NOMO-1 (cell line): Measurements from ENCODE around the gene GPR160.
"Not testable (repeated sequence)": the region's sequence is repeated elsewhere in the genome, so short reads cannot be mapped to it uniquely, and the experiment has no call there.

Experiments used
- DNase-seq, 2 experiments: peaks; one replicate each; lab custom pipeline; 2025; ENCODE audit not compliant: unreplicated experiment in 2 of 2; lab: John Stamatoyannopoulos, UW

GPR160 gene, protein sequence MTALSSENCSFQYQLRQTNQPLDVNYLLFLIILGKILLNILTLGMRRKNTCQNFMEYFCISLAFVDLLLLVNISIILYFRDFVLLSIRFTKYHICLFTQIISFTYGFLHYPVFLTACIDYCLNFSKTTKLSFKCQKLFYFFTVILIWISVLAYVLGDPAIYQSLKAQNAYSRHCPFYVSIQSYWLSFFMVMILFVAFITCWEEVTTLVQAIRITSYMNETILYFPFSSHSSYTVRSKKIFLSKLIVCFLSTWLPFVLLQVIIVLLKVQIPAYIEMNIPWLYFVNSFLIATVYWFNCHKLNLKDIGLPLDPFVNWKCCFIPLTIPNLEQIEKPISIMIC

DNA sequence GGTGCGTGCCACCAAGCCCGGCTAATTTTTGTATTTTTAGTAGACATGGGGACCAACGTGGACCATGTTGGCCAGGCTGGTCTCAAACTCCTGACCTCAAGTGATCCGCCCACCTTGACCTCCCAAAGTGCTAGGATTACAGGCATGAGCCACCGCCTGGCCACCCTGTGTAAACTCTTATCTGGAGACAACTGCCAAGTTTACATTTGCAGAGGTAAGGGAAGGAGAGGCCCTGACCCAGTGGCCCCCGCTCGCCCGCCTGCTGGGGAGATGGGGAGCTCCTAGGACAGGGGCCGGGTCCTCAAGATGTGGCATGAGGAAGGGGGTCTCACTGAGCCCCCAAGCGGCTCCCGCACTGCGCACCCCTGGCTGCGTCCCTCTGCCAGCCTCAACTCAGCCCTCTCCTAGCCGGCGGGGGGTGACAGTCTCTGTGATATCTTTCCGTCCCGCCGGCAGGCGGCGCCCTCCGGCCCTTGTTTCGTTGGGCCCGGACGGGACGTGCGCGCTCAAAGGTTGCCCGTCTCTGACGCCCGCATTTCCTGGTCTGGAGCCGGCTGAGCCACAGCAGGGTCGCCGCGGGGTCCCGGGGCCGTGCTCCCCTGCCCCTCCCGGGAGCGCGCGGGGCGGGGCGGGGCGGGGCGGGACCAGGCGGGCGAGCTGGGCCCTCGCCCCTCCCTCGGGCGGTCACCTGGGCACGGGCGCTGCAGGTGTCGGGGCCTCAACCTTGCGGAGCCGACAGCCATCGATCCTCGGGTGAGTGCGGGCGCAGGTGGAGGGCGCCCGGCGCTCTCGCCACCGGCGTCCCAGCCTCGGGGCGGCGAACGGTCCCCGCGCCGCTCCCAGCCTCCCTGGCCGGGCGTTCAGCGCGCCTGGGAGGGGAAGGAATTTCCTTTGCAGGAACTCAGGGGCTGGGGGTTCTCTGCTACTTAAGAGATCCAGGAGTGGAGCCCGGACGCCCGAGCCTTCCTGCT is at the start of gene GPR160:
Gene GPR160, plus strand, starts transcription at position 533 of the 971 bp plus-strand sequence. CDS start 45,978 bp downstream, outside the sequence.
- DNase-seq, result peak; percentile 86 to 96

DNA sequence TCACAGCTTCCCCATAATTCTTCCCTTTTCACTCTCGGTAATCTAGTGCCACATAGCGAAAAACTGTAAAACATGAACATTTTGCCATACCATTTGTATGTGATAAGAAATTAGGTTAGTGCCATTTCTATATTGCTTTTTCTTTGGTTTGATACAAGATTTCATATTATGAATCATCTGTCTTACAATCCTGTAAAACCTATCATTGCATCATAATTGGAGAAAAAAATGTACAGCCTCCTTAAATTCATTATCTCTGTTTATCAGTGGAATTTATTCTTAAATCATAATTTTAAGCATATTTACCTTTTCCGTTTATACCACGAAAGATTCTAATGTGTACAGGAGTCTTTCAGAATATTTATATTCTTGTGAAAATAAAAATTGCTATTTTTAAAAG is 47.4 kb upstream of the GPR160 start:
- DNase-seq, result no peak

DNA sequence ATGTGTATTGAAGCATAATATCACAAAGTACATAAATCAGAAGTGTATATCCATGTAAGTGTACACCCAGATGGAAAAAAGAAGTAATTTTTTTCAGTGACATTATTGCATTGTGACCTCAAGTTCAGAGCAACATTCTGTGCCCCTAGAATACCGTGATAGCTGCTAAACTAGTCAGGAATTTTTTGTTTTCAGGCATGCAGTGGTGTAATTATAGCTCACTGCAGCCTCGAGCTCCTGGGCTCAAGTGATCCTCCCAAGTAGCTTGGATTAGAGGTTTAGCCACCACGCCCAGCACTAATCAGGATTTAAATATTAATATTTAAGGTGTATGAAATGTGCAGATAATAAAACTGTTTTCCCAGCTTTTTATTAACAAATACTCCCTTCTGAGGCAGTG is 45.6 kb upstream of the GPR160 start:
- DNase-seq, result no peak

DNA sequence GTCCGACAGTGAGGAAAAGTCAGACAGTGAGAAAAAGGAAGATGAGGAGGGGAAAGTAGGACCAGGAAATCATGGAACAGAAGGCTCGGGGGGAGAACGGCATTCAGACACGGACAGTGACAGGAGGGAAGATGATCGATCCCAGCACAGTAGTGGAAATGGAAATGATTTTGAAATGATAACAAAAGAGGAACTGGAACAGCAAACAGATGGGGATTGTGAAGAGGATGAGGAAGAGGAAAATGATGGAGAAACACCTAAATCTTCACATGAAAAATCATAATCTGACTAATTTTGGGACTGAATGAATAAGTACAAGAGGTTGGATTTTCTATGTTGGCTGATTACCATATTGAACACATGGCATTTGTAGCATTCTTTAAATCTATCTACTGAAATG is 45.0 kb upstream of the GPR160 start:
- DNase-seq, result no peak

DNA sequence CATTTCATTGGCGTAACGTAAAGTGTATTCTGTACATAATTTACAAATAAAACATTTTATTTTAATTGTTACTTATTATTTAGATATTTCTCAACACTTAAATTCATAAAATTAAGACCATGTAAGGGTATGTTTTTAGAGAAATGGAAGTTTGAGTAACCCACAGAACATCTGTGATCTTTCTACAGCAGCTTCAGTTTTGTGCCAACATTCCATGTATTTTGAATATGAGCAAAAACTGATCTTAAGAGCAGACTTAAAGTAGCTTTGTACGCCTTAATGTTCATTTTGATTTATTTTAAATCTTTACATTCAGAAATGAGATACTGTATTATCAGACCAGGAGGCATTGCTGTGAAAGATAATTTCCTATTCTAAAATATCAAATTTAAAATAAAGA is 44.0 kb upstream of the GPR160 start:
- DNase-seq, result no peak

DNA sequence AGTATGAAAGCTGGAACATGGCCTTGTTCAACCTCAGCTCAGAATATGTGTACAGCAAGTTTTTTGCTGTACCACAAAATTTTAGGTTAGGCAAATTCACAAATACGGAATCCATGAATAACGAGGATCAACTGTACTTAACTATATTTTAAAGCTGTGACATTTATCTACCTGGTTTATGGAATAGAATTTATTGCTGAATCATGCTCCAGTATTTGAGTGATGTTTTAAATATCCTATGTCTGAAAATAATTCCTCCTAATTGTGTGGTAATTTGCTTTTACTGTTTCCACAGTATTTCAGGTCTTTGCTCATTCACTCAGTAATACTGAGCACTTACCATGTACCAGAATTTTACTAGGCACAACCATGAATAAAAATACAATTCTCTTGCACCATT is 41.7 kb upstream of the GPR160 start:
- no peak for DNase-seq

DNA sequence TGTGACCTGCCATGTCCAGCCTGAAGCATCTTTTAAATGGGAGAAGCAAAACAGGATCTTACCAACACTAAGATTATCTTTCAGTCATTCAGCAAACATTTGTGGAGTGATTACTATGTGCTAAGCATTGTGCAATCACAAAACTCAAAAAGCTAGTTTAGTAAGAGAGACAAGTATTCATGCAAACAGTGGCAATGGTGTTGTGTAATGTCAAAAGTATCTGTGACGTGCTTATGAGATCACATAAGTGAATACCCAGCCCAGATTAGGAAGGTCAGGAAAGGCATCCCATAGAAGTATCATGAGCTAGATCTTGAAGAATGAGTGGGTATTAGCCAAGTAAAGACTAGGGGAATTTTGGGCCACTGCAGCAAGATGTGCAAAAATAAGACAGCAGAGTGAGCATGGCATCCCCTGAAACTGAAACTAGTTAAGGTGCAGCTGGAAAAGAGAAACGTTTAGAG is 39.1 kb upstream of the GPR160 start:
- peak in 1 of 2 experiments; percentile 35 for DNase-seq

DNA sequence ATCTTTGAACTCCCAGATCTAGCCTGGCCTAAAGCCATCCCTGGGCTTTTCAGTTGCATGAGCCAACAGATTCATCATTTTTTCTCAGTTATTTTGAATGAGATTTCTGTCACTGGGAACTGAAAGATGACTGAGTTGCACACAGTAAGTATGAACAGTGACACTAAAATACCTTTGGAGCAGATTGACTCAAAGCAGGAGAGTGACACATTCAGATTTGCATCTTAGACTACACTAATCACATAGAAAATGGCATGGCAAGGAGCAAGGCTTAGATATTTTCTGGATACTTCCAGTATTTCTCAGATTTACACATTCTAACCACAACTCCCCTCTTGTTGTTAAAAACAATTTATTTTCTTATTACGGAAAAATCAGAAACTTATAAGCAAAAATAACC is 38.4 kb upstream of the GPR160 start:
- no peak for DNase-seq

DNA sequence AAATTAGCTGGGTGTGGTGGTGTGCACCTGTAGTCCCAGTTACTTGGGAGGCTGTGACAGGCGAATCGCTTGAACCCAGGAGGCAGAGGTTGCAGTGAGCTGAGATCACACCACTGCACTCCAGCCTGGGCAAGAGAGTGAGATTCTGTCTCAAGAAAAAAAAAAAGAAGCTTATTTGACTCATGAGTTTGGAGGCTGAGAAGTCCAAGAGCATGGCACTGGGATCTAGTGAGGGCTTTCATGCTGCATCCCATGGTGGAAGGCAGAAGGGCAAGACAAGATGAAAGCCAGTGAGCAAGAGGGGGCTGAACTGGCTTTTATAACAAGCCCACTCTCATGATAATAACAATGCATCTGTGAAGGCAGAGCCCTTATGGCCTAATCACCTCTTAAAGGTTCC is 37.7 kb upstream of the GPR160 start:
- no peak for DNase-seq

DNA sequence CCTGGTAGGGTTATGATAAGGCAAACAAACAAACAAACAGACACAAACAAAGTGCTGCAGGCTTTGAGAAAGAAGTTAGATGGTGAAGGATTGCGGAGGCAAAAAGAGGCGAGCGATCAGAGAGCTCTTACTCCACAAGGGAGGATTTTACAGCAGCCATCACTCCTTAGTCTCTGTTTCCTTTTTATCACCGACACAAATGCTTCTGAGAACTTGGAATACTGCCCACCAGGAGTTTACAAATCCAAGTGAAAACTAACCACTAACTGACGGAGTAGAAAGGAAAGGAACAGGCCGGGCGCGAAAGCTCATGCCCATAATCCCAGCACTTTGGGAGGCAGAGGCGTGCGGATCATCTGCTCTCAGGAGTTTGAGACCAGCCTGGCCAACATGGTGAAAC is 35.6 kb upstream of the GPR160 start:
- no peak for DNase-seq

DNA sequence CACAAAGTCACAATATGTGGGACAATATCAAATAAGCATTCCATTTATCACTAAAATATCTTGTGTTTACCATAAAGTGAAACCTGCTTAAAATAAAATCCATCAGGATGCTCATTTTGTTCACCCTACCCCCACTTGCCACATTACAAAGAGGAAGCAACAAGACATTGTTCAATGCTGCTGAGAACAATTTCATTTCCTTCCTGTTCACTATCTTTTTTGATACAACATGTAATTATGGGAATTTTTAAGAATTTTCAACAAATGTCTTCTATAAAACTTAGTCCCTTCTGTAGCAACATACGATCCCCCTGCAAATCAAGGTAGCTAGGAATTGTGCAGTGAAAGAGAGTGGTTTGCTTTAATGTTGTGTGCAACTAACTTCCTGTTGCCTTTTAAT is 34.9 kb upstream of the GPR160 start:
- peak; percentile 41 to 85 for DNase-seq

DNA sequence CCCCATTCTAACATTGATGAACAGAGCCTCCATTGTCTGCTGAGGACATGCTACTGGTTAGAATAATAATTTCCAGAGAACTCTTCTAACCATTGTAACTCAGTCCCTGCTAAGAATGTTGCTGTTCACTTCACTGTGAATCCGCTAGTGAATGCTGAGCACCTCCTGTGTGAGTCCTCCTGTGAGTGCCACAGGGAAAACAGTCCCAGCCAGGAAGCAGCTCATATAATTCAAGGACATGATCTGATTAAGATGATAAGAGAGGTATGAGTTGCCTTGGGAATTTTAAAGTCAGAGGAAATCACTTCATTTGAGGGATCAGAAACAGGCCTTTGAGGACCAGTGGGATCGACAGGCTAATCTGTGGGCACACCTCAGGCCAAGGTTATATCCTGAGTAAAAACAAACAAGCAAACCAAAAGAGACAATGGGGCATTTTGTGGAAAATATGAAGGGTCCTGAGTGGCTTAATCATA is 33.9 kb upstream of the GPR160 start:
- DNase-seq, result no peak

DNA sequence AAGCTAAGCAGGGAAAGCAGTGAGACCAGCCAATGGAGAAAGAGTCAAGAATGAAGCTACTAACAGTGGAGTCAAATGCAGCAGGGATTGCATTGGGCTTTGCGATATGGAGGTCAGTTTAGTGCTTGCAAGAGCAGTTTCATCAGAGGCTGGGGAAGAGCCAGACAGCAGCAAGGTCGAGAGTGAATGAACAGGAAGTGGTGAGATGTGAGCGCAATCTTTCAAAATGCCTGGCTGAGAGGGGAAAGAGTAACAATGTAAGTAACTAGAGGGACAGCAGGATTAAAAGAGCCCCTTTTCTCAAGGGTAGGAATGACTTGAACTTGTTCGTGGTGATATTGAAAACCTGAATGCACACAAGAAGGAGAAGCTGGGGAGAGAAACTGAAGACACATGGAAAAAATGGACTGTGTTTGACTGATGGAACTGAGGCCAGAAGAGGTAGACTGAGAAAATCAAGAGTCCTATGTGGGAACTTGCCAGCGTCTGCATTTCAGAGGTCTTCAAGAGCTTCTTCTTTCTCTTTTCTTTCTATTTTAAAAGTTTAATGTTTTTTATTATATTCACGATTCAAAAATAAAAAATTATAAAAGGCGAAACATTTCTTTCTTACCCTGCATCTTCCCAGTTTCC is 30.6 kb upstream of the GPR160 start:
- peak; percentile 90 to 97 for DNase-seq

DNA sequence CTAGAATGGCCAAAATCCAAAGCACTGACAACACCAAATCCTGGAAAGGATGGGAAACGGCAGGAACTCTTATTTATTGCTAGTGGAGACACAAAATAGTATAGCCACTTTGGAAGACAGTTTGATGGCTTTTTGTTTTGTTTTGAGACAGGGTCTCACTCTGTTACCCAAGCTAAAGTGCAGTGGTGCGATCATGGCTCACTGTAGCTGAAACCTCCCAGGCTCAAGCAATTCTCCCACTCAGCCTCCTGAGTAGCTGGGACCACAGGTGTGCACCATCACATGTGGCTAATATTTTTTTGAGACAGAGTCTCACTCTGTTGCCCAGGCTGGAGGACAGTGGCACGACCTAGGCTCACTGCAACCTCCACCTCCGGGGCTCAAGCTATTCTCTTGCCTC is 27.3 kb upstream of the GPR160 start:
- DNase-seq, result no peak

DNA sequence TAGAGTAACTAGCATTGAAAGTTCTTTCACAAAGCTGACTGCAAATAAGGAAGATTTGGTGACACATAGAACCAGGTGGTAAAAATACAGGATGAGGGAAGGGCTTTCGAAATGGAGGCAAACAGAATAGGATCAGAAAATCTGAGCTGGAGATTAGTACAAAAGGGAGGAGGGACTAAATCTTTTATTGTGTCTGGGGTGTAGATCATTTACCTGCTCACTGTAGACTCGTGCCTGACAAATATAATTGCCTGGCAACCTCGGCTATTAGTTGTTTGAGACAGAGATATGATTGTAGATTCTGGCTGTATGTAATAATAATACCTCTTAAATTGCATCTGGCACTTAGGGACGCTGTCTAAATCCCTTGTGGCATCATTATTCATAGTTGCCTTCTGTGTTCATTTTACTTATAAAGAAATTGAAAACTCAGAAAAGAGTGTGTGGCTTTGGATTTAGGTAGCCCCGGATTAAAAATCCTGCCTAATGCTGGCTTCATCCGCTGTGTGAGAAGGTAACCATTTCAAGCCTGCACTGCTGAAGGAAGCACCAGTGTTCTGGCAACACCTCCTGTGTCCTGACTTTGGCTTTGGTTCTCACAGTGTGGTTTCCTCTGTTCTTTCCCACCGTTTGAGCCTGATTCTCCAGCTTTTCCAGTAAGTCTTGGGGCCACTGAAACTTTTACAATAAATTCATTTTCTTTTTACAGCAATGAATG is 25.0 kb upstream of the GPR160 start:
- no peak for DNase-seq

DNA sequence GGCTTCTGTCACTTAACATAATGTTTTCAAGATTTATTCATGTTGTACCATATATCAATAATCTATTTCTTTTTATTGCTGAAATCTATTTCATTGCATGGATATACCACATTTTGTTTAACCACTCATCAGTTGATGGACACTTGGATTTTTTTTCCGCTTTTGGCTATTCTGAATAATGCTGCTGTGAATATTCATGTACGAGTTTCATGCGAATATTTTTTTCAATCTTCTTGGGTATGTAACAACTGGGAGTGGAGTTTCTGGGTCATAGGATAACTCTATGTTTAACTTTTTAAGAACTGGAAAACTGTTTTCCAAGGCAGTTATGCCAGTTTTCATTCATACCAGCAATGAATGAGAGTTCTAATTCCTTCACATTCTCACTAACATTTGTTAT is 21.7 kb upstream of the GPR160 start:
- DNase-seq, result no peak

DNA sequence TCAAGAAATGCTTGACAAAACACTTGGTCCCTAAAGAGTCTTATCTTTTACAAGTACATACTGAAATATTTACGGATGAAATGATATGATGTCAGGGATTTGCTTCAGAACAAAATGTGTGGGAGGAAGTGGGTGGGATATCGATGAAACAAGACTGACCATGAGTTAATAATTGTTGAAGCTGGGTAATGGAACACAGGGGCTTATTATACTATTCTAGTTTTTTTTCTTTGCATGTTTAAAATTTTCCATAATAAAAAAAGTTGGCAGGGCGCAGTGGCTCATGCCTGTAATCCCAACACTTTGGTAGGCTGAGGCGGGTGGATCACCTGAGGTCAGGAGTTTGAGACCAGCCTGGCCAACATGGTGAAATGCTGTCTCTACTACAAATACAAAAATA is 18.5 kb upstream of the GPR160 start:
- not testable (repeated sequence) for DNase-seq

DNA sequence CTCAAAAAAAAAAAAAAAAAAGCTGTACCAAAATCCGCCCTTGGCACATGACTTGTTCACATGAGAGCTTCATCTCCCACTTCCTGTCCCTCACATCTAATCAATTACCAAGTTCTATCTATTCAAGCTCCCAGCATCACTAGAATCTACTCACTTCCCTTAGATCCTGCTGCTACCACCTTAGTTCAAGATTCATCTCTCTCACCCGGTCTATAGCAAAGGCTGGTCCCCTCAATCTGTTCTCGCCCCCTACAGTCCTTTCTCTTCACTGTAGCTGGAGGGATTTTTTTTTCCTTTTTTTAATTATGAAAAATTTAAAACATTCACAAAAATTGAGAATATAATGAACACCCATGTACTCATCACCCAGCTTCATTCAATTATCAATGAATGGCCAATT is 16.7 kb upstream of the GPR160 start:
- DNase-seq, result no peak

DNA sequence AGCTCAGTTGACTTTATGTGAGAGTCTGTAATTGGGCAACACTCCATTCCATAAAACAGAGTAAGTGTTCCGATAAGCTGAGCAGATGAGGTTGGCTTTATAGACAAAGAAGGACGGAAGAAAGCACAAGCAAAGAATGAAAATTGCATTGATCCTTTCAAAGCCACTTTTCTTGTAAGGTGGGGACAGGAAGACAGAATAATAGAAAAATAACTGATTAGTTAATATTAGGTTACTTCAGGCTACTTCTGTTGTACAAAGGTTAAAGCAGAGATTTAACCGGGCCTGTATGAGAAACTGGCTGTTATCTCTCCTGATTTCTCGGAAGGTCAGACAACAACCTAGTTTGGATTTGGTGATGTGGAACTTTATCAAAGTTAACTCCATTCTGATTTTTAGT is 15.5 kb upstream of the GPR160 start:
- DNase-seq, result no peak

DNA sequence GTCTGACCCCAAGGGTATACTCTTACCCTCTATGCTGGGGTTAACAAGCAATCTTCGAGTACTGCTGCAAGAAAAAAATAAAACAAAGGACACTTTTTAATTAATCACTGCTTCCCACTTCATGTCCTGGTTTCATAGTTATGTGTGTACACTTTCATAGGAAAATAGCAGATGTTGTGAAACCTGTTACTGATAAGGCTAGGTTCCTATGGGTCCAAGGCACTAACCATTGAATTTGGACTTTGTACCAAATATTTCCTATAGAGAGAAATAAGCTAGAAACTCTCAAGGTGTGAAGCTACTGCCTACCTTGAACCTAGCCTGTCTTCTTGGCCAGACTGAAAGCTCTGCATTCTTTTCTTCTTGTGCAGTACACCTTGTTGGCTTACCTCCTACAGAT is 14.6 kb upstream of the GPR160 start:
- no peak for DNase-seq
